ENCODE results near the gene ABCA1. TPM values are rescaled to one million over a fixed set of nuclear protein-coding genes. Genes with fewer than 3 reads are reported as not detected.

ABCA1 gene
- total RNA-seq, 2 donors from 2014 or later = 11.2 to 17.8 TPM

DNA sequence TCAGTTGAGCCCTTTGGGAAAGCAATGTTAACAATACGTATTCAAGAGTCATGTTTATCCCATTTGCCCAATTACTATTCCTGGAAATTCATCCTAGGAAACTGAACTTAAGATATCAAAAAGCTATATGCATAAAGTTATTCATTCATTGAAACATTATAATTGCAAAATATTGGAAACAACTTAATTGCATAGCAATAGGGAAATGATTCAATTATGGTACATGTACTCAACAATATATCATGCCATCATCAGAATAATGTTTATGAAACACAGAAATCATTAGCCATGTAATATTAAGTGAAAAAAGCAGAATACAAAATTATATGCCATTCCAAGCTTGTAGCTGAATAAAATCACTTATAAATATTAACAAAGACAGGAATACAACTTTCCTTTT, 35.3 kb downstream of the ABCA1 start:
- DNase-seq = no peak
- H3K36me3 ChIP-seq = no peaks in the 10 kb centered on the region
- intact Hi-C loops (cut with DNase I) = no loop called here
- no peaks in the 10 kb centered on the region for H3K4me1 ChIP-seq
- H3K4me3 ChIP-seq = no peak overlapping the region
- TF ChIP-seq, protein P1, sequence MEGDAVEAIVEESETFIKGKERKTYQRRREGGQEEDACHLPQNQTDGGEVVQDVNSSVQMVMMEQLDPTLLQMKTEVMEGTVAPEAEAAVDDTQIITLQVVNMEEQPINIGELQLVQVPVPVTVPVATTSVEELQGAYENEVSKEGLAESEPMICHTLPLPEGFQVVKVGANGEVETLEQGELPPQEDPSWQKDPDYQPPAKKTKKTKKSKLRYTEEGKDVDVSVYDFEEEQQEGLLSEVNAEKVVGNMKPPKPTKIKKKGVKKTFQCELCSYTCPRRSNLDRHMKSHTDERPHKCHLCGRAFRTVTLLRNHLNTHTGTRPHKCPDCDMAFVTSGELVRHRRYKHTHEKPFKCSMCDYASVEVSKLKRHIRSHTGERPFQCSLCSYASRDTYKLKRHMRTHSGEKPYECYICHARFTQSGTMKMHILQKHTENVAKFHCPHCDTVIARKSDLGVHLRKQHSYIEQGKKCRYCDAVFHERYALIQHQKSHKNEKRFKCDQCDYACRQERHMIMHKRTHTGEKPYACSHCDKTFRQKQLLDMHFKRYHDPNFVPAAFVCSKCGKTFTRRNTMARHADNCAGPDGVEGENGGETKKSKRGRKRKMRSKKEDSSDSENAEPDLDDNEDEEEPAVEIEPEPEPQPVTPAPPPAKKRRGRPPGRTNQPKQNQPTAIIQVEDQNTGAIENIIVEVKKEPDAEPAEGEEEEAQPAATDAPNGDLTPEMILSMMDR (IDR thresholded peaks at IDR 0.05) = no peak
- no peaks in the 10 kb centered on the region for H3K9me3 ChIP-seq
- H3K9ac ChIP-seq (ENCODE audit: low read depth in 2 of 2, low read length in 2 of 2) = no peak overlapping the region
- H3K27me3 ChIP-seq = no peaks in the 10 kb centered on the region
- H3K27ac ChIP-seq = no peak overlapping the region

DNA sequence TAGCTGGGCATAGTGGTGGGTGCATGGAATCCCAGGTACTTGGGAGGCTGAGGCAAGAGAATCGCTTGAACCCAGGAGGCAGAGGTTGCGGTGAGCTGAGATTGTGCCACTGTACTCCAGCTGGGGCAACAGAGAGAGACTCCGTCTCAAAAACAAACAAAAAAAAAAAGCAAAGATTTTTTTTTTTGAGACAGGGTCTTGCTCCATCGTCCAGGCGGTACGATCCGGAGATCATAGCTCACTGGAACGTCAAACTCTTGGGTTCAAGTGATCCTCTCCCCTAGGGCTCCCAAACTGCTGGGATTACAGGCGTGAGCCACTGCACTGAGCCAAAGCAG, 37.6 kb downstream of the ABCA1 start:
- DNase-seq = no peak
- TF ChIP-seq, protein P1 (IDR thresholded peaks at IDR 0.05) = no peak
- no peak overlapping the region for H3K4me3 ChIP-seq
- no peaks in the 10 kb centered on the region for H3K36me3 ChIP-seq
- H3K27ac ChIP-seq = no peak overlapping the region
- no peak overlapping the region for H3K9ac ChIP-seq (ENCODE audit: low read depth in 2 of 2, low read length in 2 of 2)
- H3K9me3 ChIP-seq = no peaks in the 10 kb centered on the region
- intact Hi-C loops (cut with DNase I) = no loop called here
- H3K27me3 ChIP-seq = no peaks in the 10 kb centered on the region
- H3K4me1 ChIP-seq = no peaks in the 10 kb centered on the region

DNA sequence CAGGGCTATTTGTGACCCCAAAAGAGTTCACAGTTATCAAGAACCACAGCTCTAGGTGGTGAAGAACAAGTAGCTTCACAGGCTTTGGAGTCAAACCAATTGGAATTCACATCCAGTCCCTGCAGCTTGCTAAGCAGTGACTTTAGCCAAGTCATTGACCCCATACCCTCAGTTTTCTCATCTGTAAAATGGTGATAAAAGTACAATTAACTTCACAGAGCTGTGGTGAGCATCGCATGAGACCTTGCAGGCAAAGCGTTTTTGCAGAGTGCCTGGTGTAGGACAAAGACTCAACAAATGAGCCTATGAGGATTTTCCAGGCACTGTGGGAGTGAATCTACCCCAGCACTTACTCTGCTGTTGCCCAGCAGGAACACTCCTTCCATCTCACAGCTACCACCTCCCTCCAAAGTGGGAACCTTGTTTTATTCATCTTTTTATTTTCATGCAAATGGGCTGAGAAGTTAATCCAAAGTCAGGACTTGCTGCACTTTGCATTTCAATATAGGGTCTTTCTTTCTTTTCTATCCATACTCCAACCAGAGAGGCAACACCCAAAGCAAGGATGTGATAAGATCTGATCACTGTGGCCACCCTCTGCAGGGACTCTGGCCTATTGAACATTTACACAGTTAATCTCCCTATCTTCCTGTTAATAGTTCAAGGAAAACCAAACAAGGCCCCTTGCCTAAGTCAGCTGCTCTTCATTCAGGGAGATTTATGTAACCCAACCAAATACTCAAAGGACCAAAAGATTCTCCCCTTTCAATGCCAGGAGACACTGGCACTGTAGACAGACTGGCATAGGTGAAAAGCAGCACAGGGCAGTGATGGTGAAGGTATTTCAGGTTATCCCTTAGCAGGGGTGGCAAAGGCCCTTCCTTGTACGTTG, 41.9 kb downstream of the ABCA1 start:
- H3K4me1 ChIP-seq = no peaks in the 10 kb centered on the region
- DNase-seq = no peak
- no peak overlapping the region for H3K9ac ChIP-seq (ENCODE audit: low read depth in 2 of 2, low read length in 2 of 2)
- intact Hi-C loops (cut with DNase I) = no loop called here
- H3K27me3 ChIP-seq = no peaks in the 10 kb centered on the region
- H3K36me3 ChIP-seq = no peaks in the 10 kb centered on the region
- TF ChIP-seq, protein P1 (IDR thresholded peaks at IDR 0.05) = no peak
- H3K27ac ChIP-seq = no peak overlapping the region
- no peak overlapping the region for H3K4me3 ChIP-seq
- no peaks in the 10 kb centered on the region for H3K9me3 ChIP-seq

DNA sequence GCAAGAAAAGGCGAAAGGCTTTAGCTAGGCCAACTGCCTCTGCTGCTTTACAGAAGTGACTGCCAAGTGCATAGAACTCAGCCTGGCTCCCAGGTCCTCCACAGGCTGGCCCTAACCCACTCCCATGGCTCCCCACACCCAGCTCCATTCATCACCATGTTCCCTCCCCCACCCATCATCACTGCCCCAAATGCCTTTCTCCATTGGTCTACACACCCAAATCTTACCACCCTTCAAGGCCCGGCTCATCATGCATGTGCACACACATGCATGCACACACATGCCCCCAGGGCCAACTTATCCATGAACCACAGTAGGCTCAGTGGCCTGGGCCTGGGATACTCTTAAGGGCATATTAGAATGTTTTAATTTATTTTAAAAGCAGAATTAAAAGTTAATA, 44.8 kb downstream of the ABCA1 start:
- no peak for DNase-seq
- H3K9ac ChIP-seq (ENCODE audit: low read depth in 2 of 2, low read length in 2 of 2) = no peak overlapping the region
- no peaks in the 10 kb centered on the region for H3K36me3 ChIP-seq
- no peak overlapping the region for H3K4me3 ChIP-seq
- H3K9me3 ChIP-seq = no peaks in the 10 kb centered on the region
- H3K27ac ChIP-seq = no peak overlapping the region
- no peaks in the 10 kb centered on the region for H3K4me1 ChIP-seq
- no peaks in the 10 kb centered on the region for H3K27me3 ChIP-seq
- intact Hi-C loops (cut with DNase I) = no loop called here
- TF ChIP-seq, protein P1 (IDR thresholded peaks at IDR 0.05) = no peak

DNA sequence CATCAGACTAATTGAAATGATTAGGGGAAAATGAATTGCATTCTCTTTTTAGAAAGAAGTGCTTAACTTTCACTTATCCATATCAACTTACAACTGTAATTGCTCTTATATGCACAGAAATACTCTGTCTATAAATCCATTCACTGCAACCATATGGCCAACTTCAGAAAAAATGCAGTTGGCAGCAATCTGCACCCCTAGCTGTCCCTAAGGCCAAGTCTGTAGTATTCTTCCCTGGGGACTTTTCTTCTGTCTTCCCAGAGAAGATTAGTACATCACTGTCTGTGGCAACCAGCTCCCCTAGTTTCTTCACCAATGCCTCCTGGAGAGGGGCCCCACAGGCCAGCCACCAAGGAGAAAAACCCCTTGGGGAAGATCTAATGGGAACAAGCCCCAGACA, 45.4 kb downstream of the ABCA1 start:
- intact Hi-C loops (cut with DNase I) = no loop called here
- no peaks in the 10 kb centered on the region for H3K4me1 ChIP-seq
- no peaks in the 10 kb centered on the region for H3K27me3 ChIP-seq
- TF ChIP-seq, protein P1 (IDR thresholded peaks at IDR 0.05) = no peak
- no peak for DNase-seq
- H3K9ac ChIP-seq (ENCODE audit: low read depth in 2 of 2, low read length in 2 of 2) = no peak overlapping the region
- H3K36me3 ChIP-seq = no peaks in the 10 kb centered on the region
- no peaks in the 10 kb centered on the region for H3K9me3 ChIP-seq
- no peak overlapping the region for H3K4me3 ChIP-seq
- H3K27ac ChIP-seq = no peak overlapping the region

Measured in colonic mucosa (tissue), 4 donors.